Neuronal stem cell (in vitro differentiated cells): ENCODE data around the gene SLC12A2. TPM values are rescaled to one million over a fixed set of nuclear protein-coding genes. Genes with fewer than 3 reads are reported as not detected.
A peak's percentile ranks its signal among the peaks of the same experiment; 100 is the strongest.

Experiments used
- DNase-seq: peaks from one replicate; pipeline ENCODE4 v3.0.0-alpha.2; 2013; ENCODE audit warnings: low spot score
- H2AFZ ChIP-seq: one replicate; pipeline ENCODE4 v1.6.1; 2013; ENCODE audit warnings: mild to moderate bottlenecking, low read length, inconsistent platforms
- H2AK5ac ChIP-seq: 2 replicates; pipeline ENCODE4 v1.6.1; 2013; ENCODE audit warnings: low read depth, mild to moderate bottlenecking, inconsistent platforms, low read length, moderate library complexity, mixed read lengths
- H2BK120ac ChIP-seq: 2 replicates; pipeline ENCODE4 v1.6.1; 2013; ENCODE audit warnings: low read depth, mild to moderate bottlenecking, inconsistent platforms, low read length, moderate library complexity, mixed read lengths
- H2BK12ac ChIP-seq: one replicate; pipeline ENCODE4 v1.6.1; 2013; ENCODE audit warnings: low read length, inconsistent platforms
- H2BK15ac ChIP-seq: 2 replicates; pipeline ENCODE4 v1.6.1; 2013; ENCODE audit warnings: mild to moderate bottlenecking, low read length, inconsistent platforms, mixed read lengths
- H2BK5ac ChIP-seq: one replicate; pipeline ENCODE4 v1.6.1; 2013; ENCODE audit warnings: inconsistent platforms, mild to moderate bottlenecking, low read length, moderate library complexity
- H3K14ac ChIP-seq: one replicate; pipeline ENCODE4 v1.6.1; 2013; ENCODE audit warnings: low read length, inconsistent platforms
- H3K18ac ChIP-seq: 2 replicates; pipeline ENCODE4 v1.6.1; 2013; ENCODE audit warnings: low read length, inconsistent platforms
- H3K23ac ChIP-seq: 2 replicates; pipeline ENCODE4 v1.6.1; 2013; ENCODE audit warnings: low read depth, mild to moderate bottlenecking, mixed read lengths, low read length, inconsistent platforms; ENCODE audit not compliant: poor library complexity
- H3K27ac ChIP-seq: replicated peaks from 3 replicates; pipeline ENCODE4 v1.5.1; 2013; ENCODE audit warnings: low read length, inconsistent platforms
- H3K27me3 ChIP-seq, 3 experiments: 2 replicates each; pipeline ENCODE4 v1.6.1; 2013; ENCODE audit warnings: low read length in 3 of 3, mild to moderate bottlenecking in 2 of 3, inconsistent platforms in 1 of 3, low read depth in 1 of 3, mixed read lengths in 1 of 3, moderate library complexity in 1 of 3; ENCODE audit not compliant: control insufficient read depth in 3 of 3, insufficient read depth in 3 of 3
- H3K36me3 ChIP-seq, 2 donors: replicated peaks in 1 of 2; 2 replicates each; pipeline ENCODE4 v1.6.1; 2013; ENCODE audit warnings: low read length in 2 of 2; ENCODE audit not compliant: control insufficient read depth in 2 of 2, insufficient read depth in 2 of 2
- H3K4ac ChIP-seq: 2 replicates; pipeline ENCODE4 v1.6.1; 2013; ENCODE audit warnings: inconsistent platforms, mild to moderate bottlenecking, low read length, moderate library complexity
- H3K4me1 ChIP-seq, 2 donors: 1 replicate in 1 of 2; 2 replicates in 1 of 2; pipeline ENCODE4 v1.6.1; 2013; ENCODE audit warnings: low read length in 2 of 2, low read depth in 1 of 2; ENCODE audit not compliant: control insufficient read depth in 2 of 2, insufficient read depth in 1 of 2
- H3K4me2 ChIP-seq: one replicate; pipeline ENCODE4 v1.6.1; 2013; ENCODE audit warnings: mild to moderate bottlenecking, low read length, inconsistent platforms; ENCODE audit not compliant: insufficient read depth, poor library complexity, severe bottlenecking
- H3K4me3 ChIP-seq, 2 donors: 2 replicates each; pipeline ENCODE4 v1.5.1; 2013; ENCODE audit warnings: low read length in 2 of 2, mild to moderate bottlenecking in 2 of 2, inconsistent platforms in 1 of 2, moderate library complexity in 1 of 2
- H3K79me1 ChIP-seq: one replicate; pipeline ENCODE4 v1.6.1; 2013; ENCODE audit warnings: low read depth, mild to moderate bottlenecking, inconsistent platforms, low read length, moderate library complexity
- H3K9ac ChIP-seq: one replicate; pipeline ENCODE4 v1.6.1; 2013; ENCODE audit warnings: mild to moderate bottlenecking, low read depth, low read length, inconsistent platforms; ENCODE audit not compliant: poor library complexity
- H3K9me3 ChIP-seq, 2 donors: replicated peaks in 1 of 2; 2 replicates each; pipeline versions ENCODE3 to v1.6.1; 2013; ENCODE audit warnings: low read length in 2 of 2, mild to moderate bottlenecking in 2 of 2, inconsistent platforms in 1 of 2, low read depth in 1 of 2, mixed read lengths in 1 of 2, moderate library complexity in 1 of 2; ENCODE audit not compliant: control insufficient read depth in 2 of 2, insufficient read depth in 1 of 2
- H4K8ac ChIP-seq: one replicate; pipeline ENCODE4 v1.6.1; 2013; ENCODE audit warnings: low read depth, mild to moderate bottlenecking, inconsistent platforms, low read length, moderate library complexity
- H4K91ac ChIP-seq: one replicate; pipeline ENCODE4 v1.6.1; 2013; ENCODE audit warnings: low read length, low read depth, mild to moderate bottlenecking, inconsistent platforms; ENCODE audit not compliant: poor library complexity
- WGBS, 2 donors: extraction: QIAGEN DNeasy Blood & Tissue Kit; methylation state at CpG; one replicate each; pipeline ENCODE4 v1.1.7; 2013; ENCODE audit warnings: missing lambda C conversion rate in 2 of 2, mixed read lengths in 1 of 2; ENCODE audit not compliant: insufficient read length in 2 of 2, insufficient replicate concordance in 1 of 2; ENCODE audit errors: extremely low coverage in 2 of 2; 5-methylcytosine and 5-hydroxymethylcytosine counted together
- polyA plus RNA-seq, 2 experiments: library from polyadenylated mRNA; stranded (reverse); fragments of 200-250 nt; gene quantifications; one replicate each; pipeline ENCODE4 v1.2.3, GENCODE V29; 2013

The SLC12A2 gene
- 6.2 TPM for polyA plus RNA-seq (2013, experiment 1 of 2)
- polyA plus RNA-seq (2013, experiment 2 of 2), result 6.5 TPM

DNA sequence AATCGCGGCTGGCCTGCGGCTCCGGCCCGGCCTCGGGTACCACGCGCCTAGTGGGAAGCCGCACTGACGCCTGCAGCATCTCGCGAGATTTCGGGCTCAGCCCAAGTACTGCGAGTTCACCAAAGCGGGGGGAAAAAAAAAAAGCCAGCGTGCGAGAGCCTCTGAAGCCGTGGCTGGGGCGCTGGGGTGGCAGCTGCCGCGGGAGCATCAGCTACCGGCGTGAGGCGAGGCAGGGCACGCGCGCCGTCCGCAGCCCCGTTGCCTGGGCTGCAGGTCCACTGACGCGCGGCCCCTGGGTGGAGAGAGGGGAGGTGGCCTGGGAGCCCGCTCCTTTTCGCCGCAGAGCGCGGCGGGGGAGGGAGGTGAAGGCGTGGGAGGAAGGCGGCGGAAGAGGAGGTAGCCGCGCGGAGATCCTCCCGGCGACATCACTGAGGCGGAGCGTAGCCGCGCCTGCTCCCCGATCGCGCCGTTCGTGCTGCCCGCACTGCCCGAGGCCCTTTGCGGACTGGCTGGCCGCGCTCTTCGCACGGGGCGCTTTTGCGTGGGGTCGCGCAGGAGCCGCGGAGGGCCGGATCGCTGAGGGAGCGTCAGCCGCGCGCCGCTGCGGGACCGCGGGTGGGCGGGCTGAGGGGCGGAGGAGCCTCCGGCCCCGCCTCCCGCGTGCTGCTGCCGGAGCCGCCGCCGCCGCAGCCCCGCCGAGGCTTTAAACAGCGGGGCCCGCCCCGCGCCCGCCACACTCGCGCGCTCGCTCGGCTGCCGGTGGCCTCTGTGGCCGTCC, at the start of gene SLC12A2:
Gene SLC12A2, plus strand, starts transcription at position 734 of the 778 bp plus-strand sequence. CDS start 189 bp downstream, outside the sequence.
- Histone ChIP-seq H3K4ac (peak within 1 kb of the TSS; percentile 80), H3K18ac (peak within 1 kb of the TSS; percentile 99), H2BK15ac (peak within 1 kb of the TSS; percentile 90), H2BK12ac (no peak within 1 kb of the TSS), H4K8ac (peak within 1 kb of the TSS; percentile 72), H3K23ac (peak within 1 kb of the TSS; percentile 97), H3K9ac (peak within 1 kb of the TSS; percentile 100), H3K27ac (peak within 1 kb of the TSS; percentile 94), H3K4me3 (peak within 1 kb of the TSS; percentile 95 to 99), H3K79me1 (peaks cover 3% of the 10 kb centered on the region), H2AK5ac (peak within 1 kb of the TSS; percentile 88), H3K36me3 (no peaks in the 10 kb centered on the region), H2BK5ac (peak within 1 kb of the TSS; percentile 62), H3K9me3 (no peaks in the 10 kb centered on the region), H3K4me2 (peak within 1 kb of the TSS; percentile 90), H3K14ac (peak within 1 kb of the TSS; percentile 96), H2AFZ (peak within 1 kb of the TSS; percentile 100), H3K4me1 (peaks cover 5 to 9% of the 10 kb centered on the region in 2 donors), H2BK120ac (no peak within 1 kb of the TSS), H3K27me3 (peaks cover 0 to 3% (median 0%) of the 10 kb centered on the region in 3 experiments), H4K91ac (peak within 1 kb of the TSS; percentile 93)
- no CpG with 5 or more reads among the region's 104 CpGs for WGBS, 2 donors
- DNase-seq, result peak; percentile 89

DNA sequence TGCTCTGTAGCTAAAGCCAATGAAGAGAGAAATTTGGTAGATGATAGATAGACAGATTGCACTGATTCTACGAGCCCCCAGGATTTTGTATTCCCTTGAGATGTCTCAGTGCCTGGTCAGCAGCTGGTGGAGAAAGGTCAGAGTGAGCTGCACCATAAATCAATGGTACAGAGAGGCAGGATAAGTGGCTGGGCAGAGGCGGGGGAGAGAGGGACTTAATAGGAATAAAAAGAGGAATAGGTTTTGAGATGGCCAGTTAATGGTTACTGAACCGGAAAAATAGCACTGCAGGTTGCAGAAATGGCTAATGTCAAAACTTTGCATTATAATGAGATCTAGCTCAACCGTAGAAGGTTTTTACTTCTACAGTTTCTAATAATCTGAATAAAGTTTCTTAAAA, 47.9 kb upstream of the SLC12A2 start:
- no peak overlapping the region for H3K27ac ChIP-seq
- no CpG with 5 or more reads among the region's 4 CpGs for WGBS, 2 donors
- H2AFZ ChIP-seq, result no peak overlapping the region
- H4K91ac ChIP-seq, result no peak overlapping the region
- no peak overlapping the region for H2BK12ac ChIP-seq
- DNase-seq, result no peak
- H3K4ac ChIP-seq, result no peak overlapping the region
- no peaks in the 10 kb centered on the region for H3K36me3 ChIP-seq
- H3K4me2 ChIP-seq, result no peak overlapping the region
- H2BK5ac ChIP-seq, result no peak overlapping the region
- H4K8ac ChIP-seq, result no peak overlapping the region
- H3K9ac ChIP-seq, result no peak overlapping the region
- peaks cover 0 to 6% of the 10 kb centered on the region in 2 donors for H3K9me3 ChIP-seq
- H2AK5ac ChIP-seq, result no peak overlapping the region
- no peaks in the 10 kb centered on the region for H3K27me3 ChIP-seq
- no peak overlapping the region for H3K18ac ChIP-seq
- no peak overlapping the region for H3K4me3 ChIP-seq
- H3K4me1 ChIP-seq, result peaks cover 2 to 11% of the 10 kb centered on the region in 2 donors
- no peaks in the 10 kb centered on the region for H3K79me1 ChIP-seq
- no peak overlapping the region for H2BK15ac ChIP-seq
- H3K23ac ChIP-seq, result no peak overlapping the region
- no peak overlapping the region for H2BK120ac ChIP-seq
- no peak overlapping the region for H3K14ac ChIP-seq

DNA sequence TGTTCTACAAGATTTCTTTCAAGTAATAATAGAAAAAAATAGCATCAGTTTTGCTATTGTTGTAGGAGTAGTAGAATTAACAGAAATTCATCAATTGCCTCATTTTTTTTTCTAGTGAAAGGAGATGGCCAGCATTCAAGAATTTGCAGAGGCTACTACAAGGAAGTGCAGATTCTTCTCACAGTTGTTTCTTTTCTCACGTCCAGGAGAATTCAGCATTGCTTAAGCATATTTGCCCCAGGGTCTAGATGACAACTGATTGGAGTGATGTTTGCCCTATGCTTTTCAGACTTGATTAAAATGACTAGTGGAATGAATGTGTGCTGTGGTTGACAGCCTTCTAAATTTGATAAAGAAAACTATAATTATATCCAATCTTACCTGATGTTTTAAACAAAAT, 46.6 kb upstream of the SLC12A2 start:
- no peak overlapping the region for H3K4ac ChIP-seq
- no peak overlapping the region for H2BK15ac ChIP-seq
- H3K79me1 ChIP-seq, result no peaks in the 10 kb centered on the region
- no peaks in the 10 kb centered on the region for H3K27me3 ChIP-seq
- peaks cover 0 to 6% of the 10 kb centered on the region in 2 donors for H3K9me3 ChIP-seq
- no peak overlapping the region for H3K23ac ChIP-seq
- DNase-seq, result no peak
- no peaks in the 10 kb centered on the region for H3K36me3 ChIP-seq
- no peak overlapping the region for H2AFZ ChIP-seq
- H3K18ac ChIP-seq, result no peak overlapping the region
- H3K4me3 ChIP-seq, result no peak overlapping the region
- no peak overlapping the region for H2AK5ac ChIP-seq
- H4K91ac ChIP-seq, result no peak overlapping the region
- H2BK120ac ChIP-seq, result no peak overlapping the region
- no peak overlapping the region for H2BK12ac ChIP-seq
- H4K8ac ChIP-seq, result no peak overlapping the region
- no peak overlapping the region for H3K14ac ChIP-seq
- H3K4me2 ChIP-seq, result no peak overlapping the region
- no peak overlapping the region for H2BK5ac ChIP-seq
- H3K9ac ChIP-seq, result no peak overlapping the region
- H3K4me1 ChIP-seq, result peaks cover 2 to 11% of the 10 kb centered on the region in 2 donors
- no CpG with 5 or more reads among the region's 1 CpG for WGBS, 2 donors
- H3K27ac ChIP-seq, result no peak overlapping the region

DNA sequence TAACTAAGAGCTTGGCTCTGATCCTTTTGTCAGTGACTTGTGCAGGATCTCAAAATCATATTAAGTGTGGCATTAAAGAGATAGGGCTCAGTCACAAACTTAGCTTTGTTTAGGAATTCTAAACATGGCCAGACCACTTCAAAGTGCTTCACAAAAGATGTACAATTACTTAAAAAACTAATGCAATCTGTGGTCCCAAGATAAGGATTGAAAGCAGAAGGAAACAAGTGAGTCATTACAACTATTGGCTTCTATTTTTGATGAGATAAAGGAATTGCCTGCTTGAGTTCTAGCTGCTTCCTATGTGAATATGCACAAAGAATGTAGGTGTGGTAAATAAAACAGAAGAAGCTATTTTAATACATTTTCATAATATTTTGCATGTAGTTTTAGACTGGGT, 44.9 kb upstream of the SLC12A2 start:
- no peaks in the 10 kb centered on the region for H3K27me3 ChIP-seq
- no peak overlapping the region for H3K18ac ChIP-seq
- no peak overlapping the region for H3K4ac ChIP-seq
- no peak overlapping the region for H3K23ac ChIP-seq
- H3K4me3 ChIP-seq, result no peak overlapping the region
- H3K9me3 ChIP-seq, result no peaks in the 10 kb centered on the region
- H3K4me1 ChIP-seq, result peaks cover 2 to 11% of the 10 kb centered on the region in 2 donors
- no peaks in the 10 kb centered on the region for H3K79me1 ChIP-seq
- no peak overlapping the region for H3K9ac ChIP-seq
- H3K27ac ChIP-seq, result no peak overlapping the region
- H2AFZ ChIP-seq, result no peak overlapping the region
- H2AK5ac ChIP-seq, result no peak overlapping the region
- no peak overlapping the region for H2BK5ac ChIP-seq
- H4K91ac ChIP-seq, result no peak overlapping the region
- no peak for DNase-seq
- H2BK12ac ChIP-seq, result no peak overlapping the region
- H2BK120ac ChIP-seq, result no peak overlapping the region
- H2BK15ac ChIP-seq, result no peak overlapping the region
- no peak overlapping the region for H4K8ac ChIP-seq
- H3K36me3 ChIP-seq, result no peaks in the 10 kb centered on the region
- H3K4me2 ChIP-seq, result no peak overlapping the region
- H3K14ac ChIP-seq, result no peak overlapping the region
